Measurements from ENCODE around the gene CCDC187.

The CCDC187 gene

GRCh38 chr9:136265561-136266355 is 38.1 kb downstream of the CCDC187 start:
- DNase-seq: no peak

- DNase-seq: no peak
These were observed 39.2 kb downstream of the CCDC187 start for GRCh38 chr9:136264441-136265405.

DNA sequence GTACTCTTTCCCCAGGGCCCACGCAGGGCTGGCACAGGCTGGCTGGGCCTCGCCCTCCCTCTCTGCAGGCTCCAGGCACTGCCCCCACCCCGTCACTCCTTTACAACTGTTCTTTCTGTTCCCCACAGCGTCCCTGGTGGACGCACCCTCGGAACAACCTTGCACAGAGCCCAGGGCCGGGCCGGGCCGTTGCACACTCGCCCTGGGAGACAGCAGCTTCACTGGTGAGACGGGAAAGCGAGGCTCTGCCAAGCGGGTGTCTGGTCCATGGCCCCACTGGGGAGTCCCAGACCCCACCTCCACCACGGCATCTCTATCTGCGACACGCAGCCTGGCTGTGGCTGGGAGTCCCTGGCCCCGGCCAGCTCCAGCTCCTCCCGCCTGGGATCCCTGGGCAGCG is 39.9 kb downstream of the CCDC187 start:
- DNase-seq: no peak

GRCh38 chr9:136262671-136263178 is 41.2 kb downstream of the CCDC187 start:
- DNase-seq: no peak

DNA sequence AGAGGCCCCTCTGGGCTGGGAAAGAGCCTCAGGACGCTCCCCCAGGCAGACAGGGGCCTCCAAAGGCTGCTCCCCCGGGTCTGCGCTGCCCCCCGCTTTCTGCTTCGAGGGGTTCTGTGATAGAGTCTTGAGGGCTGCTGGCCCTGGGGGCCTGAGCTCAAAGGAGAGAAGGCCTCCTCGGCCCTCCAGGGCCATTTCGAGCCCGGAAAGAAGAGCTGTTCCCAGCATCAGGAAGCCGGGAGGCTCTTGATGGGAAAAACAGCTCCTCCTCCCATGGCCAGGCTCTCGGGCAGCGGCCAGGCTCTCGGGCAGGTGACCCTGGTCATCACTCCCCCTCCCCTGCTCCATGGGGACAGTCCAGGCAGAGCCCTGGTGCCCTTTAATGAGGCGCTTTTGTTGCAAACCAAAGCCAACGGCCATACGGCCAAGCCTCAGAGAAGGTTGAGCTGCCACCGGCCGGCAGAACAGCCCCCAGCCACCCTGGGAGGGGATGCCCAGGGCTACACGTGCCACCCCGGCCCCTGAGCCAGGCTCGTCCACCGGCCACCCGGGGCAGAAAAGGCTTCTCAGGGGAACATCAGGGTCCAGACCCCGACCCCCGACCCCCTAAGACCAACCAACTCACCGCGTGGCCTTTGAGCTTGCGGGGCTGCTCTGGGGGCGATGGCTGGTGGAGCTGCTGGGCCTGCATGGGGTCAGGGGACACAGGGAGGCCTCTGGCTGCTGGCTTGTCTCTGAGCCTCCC is 42.0 kb downstream of the CCDC187 start:
- DNase-seq: no peak

DNA sequence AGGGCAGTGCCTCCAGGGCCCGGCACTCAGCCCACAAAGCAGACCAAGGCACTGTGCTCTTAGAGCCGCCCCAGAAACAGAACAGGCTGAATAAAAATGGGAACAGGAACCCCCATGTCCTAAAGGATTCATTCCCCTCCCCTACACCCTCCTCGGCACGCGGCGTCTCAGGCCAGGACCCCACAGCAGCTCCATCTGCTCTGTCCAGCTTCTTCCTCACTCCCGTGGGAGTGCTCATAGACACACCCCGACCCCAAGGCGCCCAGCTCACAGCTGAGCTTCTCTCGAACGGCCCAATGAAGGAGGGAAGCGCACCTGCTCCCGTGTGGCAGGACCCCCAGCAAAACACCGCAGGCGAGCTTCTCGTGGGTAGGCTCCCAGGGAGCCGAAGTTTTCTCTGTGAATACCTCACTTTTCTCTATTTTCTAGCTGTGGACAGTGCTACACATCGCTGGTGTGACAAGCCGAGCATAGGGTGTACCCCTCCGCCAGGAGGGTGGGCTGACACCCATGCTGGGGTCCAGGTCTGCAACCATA is 42.9 kb downstream of the CCDC187 start:
- DNase-seq: no peak

GRCh38 chr9:136260521-136260920 is 43.4 kb downstream of the CCDC187 start:
- no peak for DNase-seq

- no peak for DNase-seq
These were observed 44.1 kb downstream of the CCDC187 start for GRCh38 chr9:136259836-136260235.

DNA sequence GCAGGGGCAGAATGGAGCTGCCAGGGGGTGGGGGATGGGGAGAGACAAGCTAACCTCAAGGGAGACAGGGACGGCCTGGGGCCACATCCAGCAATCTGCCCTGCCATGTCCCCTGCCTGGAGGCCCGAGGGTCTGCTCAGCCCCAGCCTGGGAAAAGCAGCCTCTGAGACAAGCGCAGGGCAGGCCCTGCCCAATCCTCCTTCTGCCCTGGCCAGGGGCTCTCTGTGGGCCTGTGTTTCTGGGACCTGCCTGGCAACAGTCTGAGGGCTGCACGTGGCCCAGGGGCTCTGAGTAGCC is 44.4 kb downstream of the CCDC187 start:
- no peak for DNase-seq

- no peak for DNase-seq
These were observed 44.9 kb downstream of the CCDC187 start for GRCh38 chr9:136258786-136259516.

DNA sequence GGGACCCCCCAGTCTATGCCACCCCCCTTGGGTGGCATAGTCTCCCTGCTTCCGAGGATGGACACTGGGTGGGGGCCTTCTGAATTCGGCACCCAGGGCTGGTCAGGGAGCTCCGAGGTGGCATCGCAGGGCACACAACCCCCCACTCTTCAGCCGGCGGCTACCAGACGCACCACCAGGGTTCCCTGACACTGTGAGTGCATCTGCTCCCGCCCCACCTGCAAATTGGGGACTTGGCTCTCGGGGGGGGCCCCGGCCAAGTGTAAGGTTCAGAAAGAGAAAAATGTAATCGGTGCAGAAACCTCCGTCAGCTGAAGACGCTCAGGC is 45.6 kb downstream of the CCDC187 start:
- no peak for DNase-seq

DNA sequence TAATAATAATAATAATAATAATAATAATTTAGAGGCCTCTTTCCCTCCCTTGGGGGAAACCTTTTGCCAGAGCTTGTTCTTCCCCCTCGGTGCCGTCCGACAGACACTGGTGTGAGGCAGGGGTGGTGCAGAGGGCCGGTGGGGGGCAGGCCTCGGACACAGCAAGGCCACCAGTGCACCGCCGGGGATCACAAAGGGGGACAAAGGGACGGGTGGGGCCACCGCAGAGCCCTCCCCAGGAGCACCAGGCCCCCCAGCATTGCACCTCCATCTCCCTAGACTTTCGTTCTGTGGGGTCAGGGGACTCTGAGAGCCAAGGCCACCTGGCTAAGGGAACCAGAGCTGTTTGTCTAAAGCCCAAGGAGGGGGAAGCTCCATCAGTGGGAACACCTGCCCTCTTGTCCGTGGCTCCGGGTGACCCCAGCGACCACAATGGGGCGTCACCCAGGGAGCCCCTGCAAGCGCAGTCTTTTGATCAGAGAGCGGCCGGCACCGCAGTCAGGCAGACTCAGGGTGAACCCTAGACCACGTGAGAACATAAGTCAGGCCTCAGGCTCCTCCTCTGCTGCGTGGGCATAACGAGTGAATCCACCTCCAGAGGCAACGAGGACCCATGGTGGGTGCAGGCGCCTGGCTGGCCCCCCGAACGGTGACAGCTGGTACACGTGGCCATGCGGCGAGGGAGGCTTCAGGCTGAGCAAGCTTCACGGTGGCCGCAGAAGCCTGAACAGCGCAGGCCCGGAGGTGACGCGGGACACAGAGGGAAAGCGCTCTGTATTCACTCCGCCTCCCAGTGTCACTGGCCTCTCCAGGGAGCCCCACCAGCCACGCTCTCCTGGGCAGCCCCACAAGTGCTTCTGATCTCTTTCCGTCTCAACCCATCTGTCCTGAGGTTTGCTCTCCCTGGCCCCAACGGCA is 46.3 kb downstream of the CCDC187 start:
- DNase-seq: no peak

DNA sequence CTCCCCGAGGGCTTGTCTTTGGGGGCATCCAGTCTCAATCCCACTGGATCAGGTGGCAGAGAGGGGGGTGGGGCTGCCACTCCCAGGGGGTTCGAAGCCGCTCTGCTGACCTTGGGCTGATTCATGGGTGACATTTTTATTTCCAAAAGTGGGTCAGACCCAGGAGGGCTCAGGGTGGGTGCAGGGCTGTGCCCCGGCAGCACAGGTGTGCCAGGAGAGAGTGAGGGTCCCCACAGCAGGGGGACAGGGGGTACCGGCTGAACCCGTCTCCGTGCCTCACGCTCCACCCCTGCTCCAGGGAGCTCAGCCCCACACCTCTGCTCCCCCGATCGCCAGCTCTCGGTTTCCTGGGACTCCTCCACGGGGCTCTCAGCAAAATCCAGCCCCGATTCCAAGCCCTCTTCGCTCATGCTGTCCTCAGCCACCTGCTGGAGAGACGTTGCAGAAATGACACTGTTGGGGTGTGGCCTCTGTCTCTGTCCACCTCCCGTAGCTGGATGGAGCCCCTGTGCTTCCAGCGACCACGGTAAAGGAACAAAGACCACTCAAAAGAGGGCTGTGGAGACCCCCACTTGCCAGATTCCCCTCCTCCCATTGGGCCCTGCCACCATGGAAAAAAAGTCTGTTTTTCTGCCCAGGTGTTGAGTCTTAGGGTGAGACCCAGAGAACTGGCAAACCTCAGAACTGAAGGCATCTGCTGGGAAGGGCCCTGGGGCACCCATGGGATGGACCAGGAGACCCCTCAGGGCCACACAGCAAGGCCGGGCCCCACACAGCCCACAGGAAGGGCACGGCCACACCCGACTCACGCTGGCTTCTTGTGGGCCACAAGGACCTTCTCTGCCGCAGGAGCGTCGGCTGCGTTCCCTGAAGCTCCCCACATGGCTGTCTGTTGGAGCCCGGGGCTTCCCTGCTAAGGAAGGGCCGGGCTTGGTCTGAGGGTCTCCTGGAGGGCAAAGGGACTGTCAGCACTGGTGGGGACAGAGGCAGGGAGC is 47.7 kb downstream of the CCDC187 start:
- no peak for DNase-seq

- DNase-seq: no peak
These were observed 48.7 kb downstream of the CCDC187 start for GRCh38 chr9:136255166-136255538.

DNA sequence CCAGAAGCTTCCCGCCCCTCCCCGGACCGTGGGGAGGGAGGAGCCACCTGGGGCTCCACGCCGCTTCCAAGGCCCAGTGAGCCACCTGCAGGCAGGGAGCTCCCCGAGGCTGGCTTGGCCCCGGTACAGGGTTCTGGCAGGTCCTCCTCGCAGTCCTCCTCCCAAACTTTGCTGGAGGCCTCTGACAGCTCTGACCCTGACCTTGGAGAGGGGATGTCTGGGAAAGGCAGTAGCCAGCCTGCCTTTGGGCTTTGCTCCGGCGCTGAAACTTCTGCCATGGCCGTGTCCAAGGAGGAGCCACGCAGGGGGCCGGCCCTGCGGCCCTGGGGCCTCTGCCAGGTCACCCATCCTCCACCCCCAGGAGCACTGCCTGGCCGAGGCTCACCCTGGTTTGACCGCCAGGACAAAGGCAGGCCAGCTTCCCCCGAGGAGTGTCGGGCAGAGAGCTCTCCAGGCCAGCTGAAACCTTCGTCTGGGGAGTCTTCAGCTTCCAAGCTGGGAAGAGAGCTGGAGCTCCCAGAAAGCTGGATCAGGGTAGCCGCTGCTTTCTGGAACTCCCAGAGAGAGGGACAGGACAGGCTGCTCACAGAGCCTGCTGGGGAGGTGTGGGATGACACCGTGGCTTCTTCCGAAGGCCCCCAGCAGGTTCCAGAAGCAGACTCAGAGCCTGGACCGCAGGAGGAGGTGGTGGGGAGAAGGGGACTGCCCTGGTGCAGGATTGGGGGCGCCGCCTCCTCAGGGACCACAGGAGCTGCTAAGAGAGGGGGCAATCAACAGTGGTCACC is 49.3 kb downstream of the CCDC187 start:
- no peak for DNase-seq

- DNase-seq: no peak
These were observed 50.4 kb downstream of the CCDC187 start for GRCh38 chr9:136253246-136254130.

DNA sequence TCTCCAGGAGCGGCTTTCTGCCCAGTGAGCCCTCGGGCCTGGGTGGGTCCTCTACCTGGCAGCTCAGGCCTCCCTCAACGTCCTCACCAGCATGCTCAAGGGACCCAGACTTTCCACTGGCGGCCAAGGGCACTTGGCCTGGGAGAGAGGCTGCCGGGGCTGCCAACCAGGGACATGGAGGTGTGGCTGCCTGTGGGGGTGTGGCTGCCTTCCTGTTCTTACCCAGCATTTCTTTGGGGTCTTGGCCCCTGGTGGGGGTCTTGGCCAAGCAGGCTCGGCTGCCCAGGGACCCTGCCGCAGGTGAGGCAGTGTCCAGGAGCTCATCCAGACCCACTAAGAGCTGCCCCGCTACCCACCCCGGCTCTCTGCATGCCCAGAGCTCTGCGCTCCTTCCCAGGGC is 51.0 kb downstream of the CCDC187 start:
- no peak for DNase-seq

DNA sequence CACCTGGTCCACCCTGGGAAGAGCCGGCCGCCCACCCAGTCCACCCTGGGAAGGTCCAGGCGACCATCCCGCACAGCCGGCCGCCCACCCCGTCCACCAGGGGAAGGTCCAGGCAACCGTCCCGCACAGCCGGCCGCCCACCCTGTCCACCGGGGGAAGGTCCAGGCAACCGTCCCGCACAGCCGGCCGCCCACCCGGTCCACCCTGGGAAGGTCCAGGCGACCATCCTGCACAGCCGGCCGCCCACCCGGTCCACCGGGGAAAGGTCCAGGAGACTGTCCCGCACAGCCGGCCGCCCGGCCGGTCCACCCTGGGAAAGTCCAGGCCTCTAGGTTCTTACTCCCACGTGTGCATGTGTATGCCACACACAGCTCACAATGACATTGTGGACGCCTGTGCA is 51.6 kb downstream of the CCDC187 start:
- DNase-seq: no peak
